T-helper 9 cell (primary cell): ENCODE measurements around the gene GRK4.
"Not testable (repeated sequence)": the region's sequence is repeated elsewhere in the genome, so short reads cannot be mapped to it uniquely, and the experiment has no call there.

ENCODE experiments used
- DNase-seq: peaks from one replicate; pipeline ENCODE4 v3.0.0-alpha.2; 2020

GRK4 gene

GRCh38 chr4:2942037-2942531 is 21.3 kb upstream of the GRK4 start:
- no peak for DNase-seq

DNA sequence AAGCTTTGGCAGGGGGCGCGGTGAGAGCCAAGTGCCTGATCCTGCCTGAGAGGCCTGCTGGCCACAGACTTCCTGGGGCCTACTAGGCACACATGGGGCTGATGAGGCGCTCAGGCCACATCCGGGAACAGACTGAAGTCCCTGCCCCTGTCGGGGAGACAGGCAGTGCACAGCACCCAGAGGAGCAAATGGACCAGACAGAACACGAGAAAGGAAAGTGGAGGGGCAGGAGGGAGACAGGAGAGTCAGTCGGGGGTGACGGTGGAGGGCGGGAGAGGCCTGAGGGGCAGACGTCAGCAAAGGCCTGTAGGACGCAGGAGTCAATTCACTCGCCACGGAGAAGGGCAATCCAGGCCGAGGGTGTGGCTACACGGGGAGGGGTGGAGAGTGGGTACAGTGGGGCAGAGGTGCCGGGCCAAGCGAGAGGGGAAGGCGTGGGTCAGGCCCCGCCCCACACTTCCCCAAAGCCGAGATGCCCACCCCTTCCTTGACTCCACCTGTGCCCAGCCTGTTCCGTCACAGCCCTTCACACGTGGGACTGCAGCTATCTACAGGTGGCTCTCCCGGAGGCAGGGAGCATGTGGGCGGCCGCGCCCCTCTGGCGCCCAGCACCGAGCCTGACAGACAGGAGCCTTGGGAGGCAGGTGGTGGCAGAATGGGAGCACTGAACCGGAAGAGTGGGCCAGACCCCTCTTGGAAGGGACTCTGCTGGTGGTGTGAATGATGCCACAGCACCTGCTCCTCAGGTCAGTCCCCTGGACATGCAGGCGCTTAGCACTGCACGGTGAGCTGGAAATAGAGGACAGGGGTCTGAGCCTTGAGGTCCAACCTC is 20.6 kb upstream of the GRK4 start:
- no peak for DNase-seq

- no peak for DNase-seq
These were observed 19.8 kb upstream of the GRK4 start for GRCh38 chr4:2943364-2944090.

DNA sequence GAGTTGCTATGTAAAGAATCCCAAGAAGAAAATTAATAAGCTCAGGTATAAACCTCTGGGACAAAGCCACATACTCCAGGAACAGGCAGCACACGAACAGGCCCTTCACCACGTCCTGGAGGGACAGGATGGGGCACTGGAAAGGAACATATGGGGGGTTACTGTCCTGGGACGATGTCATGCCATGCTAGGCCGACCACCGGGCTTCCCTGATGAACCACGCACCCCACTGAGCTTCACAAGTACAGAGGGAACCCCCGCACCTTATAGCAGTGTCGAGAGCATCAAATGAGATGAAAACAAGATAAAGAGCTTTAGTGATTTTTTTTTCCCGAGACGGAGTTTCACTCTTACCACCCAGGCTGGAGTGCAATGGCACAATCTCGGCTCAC is 19.3 kb upstream of the GRK4 start:
- no peak for DNase-seq

DNA sequence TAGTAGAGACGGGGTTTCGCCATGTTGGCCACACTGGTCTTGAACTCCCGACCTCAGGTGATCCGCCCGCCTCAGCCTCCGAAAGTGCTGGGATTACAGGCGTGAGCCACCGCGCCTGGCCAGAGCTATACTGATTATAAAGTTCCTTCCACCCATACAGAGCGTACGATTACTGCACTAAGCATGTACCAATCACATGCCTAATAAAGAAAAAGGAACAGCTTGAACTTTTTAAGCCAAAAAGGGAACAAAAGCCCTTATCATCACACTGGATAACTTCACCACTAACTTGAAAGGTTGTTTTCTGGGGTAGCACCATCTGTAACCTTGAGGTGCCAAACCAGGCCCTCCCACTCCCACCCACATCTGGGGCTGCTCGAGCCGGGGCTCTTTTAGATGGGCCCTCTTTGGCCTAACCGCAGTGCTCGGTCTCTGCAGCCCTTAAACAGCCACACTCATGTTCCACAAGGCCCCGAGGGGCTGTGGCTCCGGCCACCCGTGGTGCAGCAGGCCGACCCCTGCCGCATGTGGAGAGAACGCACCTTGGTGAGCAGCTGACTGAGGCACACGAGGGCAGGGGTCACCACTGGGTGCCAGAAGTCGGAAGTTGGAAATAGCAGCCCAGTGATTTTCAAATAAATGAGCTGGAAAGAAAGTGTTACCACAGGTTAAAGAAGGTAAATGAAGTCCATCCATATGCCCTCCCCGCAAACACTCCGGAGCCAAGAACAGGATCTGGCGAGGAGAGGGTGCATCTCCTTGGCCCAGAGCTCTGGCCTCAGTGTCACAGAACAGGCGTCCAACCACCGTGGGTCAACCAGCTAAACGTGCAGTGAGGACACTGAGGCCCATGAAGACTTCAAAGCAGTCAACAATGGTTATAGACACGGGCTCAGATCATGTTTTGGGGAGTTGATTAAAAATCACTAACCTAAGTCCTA is 18.5 kb upstream of the GRK4 start:
- no peak for DNase-seq

DNA sequence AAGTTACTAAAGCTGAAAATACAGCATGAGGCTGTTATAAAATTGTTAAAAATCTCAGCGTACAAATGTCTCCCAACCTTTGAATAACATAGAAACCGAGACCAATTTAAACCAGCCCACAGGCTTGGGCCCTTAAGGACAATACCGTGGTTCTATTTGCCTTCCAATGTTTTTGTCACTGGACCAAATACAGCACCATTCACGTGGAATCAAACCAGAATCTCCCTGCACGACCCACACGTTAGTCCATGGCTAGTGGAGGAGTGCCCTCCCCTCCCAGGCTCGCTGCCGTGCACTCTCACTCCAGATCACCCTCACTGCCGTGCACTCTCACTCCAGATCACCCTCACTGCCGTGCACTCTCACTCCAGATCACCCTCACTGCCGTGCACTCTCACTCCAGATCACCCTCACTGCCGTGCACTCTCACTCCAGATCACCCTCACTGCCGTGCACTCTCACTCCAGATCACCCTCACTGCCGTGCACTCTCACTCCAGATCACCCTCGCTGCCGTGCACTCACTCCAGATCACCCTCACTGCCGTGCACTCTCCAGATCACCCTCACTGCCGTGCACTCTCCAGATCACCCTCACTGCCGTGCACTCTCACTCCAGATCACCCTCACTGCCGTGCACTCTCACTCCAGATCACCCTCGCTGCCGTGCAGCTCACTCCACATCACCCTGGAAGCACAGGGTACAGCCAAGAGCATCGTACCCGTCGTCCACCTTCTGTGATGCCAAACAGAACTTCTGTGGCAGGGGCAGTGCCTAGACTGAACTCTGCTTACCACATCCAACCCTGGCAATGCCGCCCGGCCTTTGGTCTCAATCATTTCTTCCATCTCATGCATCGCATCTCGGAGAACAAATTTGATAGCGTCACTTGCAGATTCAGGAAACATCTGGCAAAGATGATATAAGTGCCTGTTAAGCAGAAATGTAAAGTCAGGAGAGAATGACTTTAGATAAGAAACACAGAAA is 17.5 kb upstream of the GRK4 start:
- not testable (repeated sequence) for DNase-seq

- DNase-seq, result no peak
These were observed 16.4 kb upstream of the GRK4 start for GRCh38 chr4:2946812-2947600.

DNA sequence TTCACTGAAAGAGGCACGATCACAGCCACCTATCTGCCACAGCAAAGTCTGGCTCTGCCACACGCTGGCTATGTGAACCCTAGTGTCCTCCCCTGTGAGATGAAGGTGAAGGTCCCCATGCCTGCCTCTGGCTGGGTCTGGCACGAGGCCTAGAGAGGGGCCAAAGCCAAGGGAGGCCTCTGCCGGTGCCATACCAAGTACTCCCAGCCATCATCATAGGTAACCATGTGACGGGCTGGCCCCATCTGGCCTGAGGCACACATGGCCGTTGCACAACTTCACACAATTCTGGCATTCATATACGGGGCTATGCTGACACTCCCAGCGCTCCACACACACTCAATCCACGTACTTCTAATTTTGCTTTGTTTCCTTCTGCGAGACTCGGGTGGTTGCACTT is 15.4 kb upstream of the GRK4 start:
- no peak for DNase-seq

DNA sequence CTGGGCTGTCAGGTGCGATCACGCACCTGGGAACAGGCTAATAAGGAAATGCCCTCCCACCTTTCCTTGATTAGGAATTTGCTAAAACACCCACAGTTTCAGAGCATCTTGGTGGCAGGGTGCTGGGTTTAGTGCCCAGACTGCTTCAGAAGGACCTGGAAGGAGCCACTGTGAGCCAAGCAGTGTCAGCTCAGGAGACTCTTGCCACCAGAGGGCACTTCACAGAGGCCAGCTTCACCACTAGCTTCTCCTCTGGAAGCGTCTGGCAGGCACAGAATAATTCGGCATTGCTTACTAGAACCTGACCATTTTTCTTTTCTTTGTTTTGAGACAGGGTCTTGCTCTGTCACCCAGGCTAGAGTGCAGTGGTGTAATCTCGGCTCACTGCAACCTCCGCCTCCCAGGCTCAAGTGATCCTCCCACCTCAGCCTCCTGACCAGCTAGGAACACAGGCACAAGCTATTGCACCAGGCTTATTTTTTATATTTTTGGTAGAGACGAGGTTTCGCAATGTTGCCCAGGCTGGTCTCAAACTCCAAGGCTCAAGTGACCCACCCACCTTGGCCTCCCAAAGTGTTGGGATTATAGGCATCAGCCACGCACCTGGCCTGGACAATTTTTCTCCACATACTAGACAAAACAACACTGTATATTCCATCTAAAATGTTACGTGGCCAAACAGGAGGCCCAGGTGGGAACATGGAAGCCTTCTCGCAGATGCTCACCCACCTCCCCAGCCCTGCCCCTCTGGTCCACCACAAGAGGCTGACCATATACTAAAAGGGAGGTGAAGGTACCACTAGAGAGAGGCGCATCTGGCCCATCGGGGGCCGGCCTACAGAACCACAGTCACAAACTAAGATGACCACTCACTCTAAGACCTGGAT is 14.2 kb upstream of the GRK4 start:
- DNase-seq, result no peak

DNA sequence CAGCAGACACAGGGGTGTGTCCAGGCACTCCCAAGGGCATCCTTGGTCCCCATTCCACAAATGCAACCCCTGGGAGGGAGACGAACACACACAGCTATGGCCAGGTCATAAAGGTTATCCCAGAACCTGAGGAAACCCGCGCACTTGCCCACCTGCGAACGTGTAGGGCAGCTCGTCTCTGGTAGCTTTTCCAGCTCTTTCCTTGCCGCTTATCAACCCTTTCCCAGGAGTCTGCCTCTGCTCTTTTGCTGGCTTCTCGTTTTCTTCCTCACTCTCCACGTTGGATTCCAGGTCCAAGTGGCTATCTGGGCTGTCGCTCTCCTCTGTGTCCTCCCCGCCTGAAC is 13.6 kb upstream of the GRK4 start:
- DNase-seq, result no peak

DNA sequence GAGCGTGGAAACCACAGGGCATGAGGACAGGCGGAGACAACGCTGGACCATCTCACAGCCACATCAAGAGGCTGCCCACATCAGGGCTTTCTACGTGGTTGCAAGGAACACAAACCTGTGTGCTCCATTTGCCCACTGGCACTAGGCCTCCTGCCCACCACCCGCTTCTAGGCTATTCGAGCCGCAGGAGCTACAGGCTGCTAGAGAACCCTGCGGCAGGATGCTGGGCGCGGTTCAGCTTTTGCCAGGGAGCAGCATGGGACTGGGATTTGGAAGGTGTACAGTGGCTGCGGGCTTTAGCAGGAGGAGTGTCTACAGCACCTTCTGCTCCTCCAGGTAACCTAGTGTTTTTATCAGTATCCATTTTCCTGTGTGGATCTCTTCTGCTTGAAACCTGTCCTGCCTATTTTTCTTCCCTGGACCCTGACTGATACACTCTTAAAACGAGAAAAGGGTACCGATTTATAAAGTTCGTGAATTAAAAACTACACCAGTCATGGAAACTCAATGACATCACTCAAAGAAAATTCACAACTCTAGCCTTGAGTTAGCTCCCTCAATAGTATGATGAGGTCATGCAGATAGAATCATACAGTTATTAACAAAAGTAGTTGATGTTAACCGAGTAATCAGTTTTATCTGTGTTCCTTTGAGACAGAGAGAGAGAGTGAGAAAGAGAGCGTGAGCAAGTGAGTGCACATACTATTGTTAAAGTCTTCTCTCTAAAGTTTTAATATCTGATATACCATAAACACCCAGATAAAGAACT is 13.0 kb upstream of the GRK4 start:
- DNase-seq, result no peak

DNA sequence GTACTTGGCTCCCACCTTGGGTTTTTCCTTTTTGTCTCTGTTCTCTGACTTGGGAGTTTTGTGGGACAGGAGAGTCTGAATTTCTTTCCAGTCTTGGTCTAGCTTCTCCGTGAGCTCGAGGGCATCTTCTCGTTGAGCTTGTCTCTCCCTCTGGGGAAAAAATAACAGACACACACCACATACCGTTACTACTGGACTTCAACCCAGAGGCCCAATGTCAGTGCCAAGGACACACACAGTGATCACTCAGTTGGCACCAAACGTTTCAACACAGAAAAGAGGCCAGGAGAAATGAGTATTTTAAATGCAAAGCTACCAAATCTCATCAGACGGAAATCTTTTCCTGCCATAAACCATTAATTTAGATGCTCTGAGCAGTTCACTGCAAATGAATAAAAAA is 9.9 kb upstream of the GRK4 start:
- DNase-seq, result no peak

- peak; percentile 41 for DNase-seq
These were observed 8.8 kb upstream of the GRK4 start for GRCh38 chr4:2954358-2955185.

- not testable (repeated sequence) for DNase-seq
These were observed 8.0 kb upstream of the GRK4 start for GRCh38 chr4:2955186-2956044.

DNA sequence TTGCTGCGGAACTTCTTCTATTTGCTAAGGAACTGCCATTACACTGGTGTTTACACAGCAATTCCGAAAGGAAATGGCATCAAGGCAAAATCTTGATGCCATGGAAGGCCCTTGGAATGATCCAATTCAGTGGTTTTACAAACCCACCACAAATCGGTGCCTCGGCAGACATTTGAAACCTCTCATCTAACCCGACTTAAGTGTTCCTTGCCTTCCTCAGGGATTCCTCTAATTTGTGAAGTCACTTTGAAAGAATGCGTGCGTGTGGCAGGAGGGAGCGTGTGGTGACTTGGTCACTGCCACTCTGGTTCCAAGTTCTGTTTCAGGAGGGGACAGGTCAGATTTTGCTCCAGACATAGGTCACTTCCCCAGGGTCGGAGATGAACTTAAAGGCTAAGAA is 4.9 kb upstream of the GRK4 start:
- no peak for DNase-seq

DNA sequence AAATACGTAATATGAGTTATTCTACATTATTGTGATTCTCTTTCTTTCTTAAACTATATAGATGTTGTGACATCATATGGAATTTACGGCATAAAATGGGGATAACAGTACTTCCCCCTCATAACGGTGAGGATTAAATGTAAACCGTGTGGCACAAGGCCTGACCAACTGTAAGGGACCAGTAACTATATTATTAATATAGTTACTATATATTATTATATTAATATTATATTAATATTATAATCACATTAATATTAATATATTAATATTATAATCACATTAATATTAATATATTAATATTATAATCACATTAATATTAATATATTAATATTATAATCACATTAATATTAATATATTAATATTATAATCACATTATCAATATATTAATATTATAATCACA is 2.9 kb upstream of the GRK4 start:
- not testable (repeated sequence) for DNase-seq

DNA sequence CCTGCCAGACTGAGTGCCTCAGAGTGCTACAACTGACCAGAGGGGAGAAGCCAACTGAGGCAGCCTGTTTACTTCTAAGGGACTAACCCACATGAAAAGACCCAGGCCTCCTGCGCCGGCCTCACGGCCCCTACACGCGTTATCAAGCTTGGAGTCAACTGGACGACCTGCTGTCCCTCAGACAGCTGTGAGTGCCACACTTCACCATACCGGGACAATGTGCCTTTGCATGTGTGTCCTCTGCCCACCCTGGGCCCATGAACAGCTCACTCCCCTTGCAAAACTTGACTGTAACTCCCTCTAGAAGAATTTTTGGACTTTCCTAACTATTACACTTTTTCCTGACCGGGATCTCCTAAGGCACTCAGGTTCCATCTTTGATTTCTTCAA is 2.0 kb upstream of the GRK4 start:
- no peak for DNase-seq
